ENCODE results near the gene RASSF1.

RASSF1 gene

DNA sequence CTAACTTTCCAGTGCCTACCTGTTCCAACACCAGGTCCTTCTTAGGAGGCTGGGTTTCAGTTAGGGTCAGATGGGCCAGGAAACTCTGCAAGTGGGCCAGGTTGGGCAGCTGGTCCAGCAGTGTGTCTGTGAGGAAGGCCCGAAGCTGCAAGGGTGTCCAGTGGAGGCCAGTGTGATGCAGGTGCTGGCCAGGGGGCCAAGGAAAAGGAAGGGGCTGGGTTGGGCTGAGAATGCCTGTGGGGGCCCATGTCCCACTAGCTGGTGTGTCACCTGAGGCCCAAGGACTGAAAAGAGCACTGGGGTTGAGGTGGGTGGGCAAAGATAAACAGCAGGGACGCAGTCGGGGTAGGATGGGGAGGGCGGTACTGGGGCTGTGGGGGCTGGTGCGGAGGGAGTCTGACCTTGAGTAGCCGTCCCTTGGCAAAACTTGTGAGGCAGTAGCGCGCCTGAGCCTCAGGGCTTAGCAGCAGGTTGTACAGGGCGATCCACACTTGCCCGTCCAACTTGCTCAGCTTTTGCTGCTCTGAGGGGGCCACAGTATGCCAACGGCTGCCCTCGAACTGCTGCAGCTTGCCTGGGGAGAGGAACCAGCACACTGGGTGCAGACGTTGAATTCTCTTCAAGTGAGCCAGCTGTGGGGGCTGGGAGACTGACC lies 1.5 kb upstream of the RASSF1 start:
- no peak for DNase-seq

DNA sequence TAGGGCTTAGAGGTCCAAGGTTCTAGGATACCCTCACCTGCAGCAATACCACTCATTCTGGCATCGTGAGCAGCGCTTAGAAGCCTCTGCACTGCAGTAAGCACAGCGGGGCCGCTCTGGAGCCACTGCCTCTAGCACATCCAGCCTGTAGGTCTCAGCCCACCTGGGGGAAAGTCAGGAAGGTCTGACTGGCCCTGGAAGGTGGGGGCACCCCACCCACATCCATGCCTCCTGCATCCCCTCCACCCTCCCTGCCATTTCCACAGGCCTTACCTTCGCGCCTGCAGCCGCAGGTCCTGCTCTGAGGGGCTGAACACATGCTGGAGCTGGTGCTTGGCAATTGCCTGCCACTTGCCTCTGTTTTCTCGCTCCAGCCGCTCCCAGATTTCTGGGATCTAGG lies 901 bp upstream of the RASSF1 start:
- no peak for DNase-seq

DNA sequence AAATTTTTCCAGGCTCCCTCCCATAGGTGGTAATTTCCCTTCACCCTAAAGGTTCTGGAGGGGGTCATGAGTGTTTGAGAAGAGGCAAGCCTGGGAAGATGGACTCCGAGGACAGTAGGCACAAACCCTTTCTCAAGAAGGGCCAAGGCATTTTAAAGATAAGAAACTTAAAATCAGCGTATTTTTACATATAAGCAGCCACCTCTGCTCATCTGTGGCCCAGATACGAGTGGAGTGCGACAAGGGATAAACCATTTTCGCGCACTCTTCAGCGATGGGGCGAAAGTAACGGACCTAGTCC lies 539 bp downstream of the RASSF1 start:
- no peak for DNase-seq

DNA sequence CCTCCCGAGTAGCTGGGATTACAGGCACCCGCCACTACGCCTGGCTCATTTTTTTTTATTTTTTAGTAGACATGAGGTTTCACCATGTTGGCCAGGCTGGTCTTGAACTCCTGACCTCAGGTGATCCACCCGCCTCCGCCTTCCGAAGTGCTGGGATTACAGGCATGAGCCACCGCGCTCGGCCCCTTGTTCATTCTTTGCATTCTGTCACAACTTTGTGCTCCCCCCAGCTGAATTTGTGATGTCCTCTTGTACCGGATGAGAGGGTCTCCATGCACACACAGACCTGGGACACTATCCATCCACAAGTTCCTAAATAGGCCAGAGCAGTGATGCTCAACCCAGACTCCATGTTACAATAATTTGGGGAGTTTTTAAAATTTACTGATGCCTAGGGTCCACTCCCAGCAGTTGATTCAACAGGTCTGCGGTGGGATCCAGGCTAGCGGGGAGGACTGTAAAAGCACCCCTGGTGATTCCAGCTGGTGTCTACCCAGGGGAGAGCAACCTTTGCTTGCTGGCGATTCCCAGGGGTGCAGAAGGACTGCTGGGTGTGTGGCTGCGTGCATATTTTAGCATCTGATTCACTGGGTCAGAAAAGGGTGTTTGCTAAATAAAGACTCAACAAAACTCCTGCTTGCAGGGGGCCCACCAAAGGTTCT lies 1.0 kb downstream of the RASSF1 start:
- DNase-seq: no peak

DNA sequence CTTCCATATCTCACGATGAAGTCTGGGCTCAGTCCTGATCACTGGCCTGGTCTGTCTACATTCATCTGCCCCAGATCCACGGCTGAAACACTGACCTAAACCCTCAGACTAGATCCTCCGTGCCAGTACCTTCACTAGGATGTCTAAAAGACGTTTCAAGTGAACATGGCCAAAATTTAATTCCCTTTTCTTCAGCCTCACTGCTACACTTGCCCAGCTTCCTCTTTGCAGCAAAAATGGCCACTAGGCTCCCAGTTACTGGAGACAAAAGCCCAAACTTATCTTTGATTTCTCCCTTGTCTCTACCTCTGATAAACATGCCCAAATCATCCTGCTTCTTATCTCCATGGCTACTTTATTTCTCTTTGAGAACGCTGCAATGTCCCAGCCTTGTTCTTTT lies 1.7 kb downstream of the RASSF1 start:
- no peak for DNase-seq

DNA sequence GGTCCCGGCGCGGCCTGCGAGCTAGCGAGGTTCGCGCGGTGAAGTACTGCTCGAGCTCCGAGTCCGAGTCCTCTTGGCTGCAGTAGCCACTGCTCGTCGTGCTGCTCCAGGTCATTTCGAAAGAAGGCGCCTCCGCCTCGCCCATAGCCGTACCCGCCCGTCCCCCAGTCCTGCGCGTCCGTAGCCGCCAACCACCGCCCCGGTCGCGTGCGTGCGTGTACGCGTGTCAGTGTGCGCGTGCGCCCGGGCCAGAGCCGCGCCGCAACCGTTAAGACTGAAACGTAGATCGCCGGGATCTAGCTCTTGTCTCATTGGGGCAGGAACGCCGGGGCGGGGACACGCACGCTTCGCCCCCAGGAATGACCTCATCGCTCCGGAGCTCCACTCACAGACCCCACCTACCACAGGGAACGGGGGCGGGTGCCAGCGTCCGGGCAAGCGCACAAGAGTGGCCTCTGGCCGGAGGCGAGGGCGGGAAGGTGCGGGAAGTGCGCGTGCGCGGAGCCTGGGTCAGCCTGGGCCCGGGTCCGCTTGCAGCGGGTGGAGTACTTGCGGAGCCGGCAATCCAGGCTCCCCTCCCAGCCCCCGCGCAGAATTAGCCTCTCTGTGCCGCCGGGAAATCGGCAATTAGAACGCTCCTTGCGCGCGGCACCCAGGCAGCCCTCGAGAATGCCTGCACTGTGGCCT lies 3.3 kb downstream of the RASSF1 start:
- DNase-seq: peak; percentile 90

DNA sequence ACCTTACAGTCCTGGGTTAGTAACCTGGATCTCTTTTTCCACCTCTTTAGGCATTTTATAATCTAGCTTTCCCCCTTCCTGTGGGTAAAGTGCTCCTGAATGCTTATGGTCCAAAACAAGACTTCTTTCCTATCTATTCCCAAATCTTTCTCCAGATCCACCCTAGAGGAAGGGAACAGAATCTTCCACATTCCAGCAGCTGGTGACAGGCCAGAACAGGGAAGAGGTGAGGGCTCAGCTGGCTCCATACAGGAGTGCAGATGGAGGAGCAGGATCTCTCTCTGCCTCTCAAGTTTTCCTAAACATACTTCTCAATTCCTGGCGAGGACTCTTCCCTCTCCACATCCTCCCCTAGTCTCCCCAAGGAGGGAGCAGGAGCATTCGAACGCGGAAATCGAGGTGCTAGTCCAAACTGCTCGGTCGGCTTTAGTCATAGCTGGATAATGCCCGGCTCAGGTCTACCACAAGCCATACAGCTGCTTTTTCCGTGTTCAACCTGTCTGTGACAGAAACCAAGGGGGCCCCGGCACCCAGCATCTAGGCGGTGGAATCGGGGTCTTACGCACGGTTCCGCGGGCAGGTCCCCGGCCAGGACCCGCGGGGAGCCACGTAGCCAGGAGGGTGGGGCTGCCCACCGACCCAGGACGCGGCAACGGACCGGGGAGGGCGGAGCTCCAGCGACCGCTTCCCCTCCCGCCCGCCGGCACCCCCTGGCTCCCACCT lies 4.0 kb downstream of the RASSF1 start:
- DNase-seq: no peak

DNA sequence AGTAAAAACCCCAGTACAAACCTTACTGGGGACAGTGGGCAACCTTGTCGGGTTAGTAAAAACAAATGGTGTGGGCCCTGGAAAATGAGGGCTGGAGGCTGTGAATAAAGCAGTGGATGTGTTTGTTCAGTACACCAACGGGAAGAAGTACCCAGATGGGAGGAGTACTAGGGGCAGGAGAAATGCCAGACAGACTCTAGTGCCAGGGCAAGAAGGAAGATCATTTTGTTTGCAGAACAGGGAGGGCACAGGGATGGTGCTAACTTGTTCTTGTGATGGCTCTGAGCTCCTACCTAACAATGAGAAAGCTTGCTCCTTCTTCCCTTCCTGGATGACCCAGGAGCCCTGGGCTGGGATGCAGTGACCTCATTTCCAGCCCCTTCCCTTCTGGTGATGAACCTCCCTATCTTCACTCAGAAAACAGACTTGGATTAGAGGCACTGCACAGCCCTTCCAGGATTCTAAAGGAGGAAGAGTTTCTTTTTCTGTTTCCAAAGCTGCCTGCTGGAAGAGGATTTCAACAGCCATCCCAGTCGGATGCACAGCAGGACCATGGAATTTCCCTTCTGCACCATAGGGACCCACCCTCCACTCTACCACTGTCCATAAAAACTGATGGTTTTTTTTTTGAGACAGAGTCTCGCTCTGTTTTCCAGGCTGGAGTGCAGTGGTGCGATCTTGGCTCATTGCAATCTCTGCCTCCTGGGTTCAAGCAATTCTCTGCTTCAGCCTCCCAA lies 6.1 kb downstream of the RASSF1 start:
- no peak for DNase-seq

DNA sequence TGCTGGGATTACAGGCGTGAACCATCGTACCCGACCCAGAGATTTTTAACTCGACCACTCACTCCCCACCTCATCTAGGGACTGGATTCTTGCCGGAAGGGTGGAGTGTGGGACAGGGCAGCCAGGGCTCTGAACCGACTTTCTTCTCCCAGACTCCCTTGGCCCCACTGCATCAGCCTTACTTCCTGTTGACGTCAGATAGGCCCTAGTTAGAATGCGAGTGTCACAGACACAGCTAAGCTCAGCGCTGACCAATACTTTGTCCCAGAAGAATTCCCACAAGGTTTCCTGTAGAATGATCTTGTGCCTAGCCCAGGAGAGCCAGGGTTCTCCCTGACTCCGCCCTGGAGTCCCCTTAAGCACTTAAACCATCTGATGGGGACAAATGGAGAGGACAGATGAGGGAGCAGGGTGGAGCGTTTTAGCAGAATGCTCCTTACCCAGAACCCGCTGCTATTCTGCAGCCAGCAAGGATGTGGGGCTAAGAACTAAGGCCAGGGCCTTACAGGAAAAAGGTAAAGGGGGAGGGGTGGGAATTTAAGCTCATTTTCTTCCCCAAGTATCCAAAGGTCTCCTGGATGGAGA lies 6.8 kb downstream of the RASSF1 start:
- no peak for DNase-seq

DNA sequence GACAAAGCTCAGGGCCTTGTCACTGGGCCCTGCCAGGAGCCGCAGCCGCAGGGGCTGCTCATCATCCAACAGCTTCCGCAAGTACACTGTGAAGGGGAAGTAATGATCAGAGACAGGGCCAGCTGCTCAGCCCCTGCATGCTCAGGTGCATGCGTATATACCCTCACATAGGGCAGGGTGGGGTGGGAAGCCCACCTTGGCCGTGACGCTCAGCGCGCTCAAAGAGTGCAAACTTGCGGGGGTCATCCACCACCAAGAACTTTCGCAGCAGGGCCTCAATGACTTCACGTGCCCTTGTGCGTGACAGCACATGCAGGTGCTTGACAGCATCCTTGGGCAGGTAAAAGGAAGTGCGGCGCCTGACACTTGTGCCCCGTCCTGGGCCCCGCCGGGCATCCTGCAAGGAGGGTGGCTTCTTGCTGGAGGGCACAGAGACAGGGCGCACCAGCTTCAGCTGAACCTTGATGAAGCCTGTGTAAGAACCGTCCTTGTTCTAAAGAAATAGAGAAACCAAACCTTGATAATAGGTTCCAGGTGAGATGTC lies 9.2 kb downstream of the RASSF1 start:
- DNase-seq: no peak

DNA sequence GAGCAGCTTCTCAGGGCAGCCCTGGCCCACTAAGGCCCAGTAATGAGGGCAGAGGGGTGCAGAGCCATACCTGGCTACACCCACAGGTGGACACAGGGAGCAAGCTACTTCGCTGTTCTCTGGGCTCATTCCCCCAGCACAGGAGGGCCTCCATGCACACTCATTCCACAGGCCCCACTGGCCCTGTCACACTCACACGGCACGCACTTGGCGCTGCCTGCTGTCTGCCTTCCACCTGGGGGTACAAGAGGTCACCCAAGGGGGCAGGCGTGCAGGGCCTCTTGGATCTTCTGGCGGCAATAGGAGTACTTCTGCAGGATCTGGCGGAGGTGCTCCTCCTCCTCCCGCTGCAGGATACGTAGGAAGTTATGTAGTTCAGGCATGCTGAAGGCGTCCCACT lies 10.3 kb downstream of the RASSF1 start:
- DNase-seq: no peak

DNA sequence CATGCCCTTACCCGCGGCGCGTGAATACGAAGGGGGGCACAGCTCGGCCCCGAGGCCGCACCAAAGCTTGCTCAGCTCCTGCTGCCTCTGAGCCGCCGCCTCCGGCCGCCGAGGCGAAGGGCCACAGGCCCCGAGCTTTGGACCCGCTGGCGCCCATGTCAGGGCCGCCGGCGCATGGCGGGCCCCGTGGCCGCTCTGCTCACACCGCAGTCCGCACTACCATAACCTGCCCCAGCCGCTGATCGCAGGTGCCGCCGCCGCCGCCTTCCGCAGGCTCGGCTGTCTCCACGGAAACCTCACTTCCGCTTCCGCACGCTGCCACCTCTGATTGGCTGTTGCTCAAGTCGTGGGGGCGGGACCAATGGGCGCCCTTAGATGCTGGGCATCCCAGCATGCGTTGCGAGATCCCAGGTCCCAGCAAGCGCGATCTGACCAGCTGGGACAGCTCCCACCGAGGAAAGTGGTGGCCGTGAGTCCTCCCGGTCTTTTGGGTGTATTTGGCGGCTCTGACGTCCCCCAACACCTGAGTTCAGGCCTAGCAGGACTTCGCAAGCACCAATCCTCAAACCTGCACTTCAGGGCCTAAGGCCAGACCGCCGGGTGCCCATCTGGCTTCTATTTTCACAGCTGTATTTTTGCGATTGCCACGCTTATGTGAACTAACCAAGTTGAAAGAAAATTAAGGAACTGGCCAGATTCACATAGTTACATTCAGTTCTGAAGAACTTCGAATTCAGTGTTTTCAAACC lies 12.5 kb downstream of the RASSF1 start, which contains the start of gene TUSC2:
Gene TUSC2 (minus strand): TSS at position 281 of the 749 bp plus-strand sequence. CDS start 124 bp downstream, at position 157.
- peak; percentile 90 for DNase-seq

DNA sequence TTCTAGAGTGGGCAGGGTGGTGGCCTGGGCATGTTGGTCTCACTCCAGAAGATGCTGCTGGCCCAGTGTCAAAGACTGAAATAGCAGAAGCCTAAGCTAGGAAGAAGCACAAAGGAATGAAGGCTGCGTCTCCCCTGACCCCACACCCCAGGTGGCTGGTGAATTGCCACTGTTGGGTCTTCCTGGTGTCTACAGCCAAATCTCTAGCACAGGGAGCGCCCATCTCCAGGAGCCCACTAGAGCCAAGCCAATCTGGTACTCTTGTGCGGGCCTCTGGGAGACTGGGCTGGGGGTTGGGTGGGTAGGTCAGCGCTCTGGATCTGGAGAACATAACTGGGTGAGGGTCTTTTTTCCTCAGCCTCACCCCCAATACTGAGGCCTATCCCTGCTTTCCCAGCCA lies 13.5 kb downstream of the RASSF1 start:
- no peak for DNase-seq

DNA sequence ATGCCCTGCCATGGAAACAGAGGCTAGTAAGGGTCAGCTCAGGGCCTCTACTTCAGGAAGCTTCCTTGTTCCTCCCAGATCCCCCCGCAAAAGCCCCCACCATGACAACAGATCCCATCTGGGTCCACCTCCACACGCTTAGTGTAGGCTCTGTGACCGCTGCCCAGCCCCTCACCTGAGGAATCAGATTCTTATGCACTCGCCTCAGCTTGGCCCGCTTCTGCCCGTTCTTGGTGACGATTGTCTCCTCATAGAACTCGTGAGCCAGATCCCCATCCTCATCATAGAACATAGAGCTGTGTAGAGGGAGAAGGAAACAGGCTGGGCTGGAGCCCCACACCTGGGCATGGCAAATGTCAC lies 14.5 kb downstream of the RASSF1 start:
- no peak for DNase-seq

DNA sequence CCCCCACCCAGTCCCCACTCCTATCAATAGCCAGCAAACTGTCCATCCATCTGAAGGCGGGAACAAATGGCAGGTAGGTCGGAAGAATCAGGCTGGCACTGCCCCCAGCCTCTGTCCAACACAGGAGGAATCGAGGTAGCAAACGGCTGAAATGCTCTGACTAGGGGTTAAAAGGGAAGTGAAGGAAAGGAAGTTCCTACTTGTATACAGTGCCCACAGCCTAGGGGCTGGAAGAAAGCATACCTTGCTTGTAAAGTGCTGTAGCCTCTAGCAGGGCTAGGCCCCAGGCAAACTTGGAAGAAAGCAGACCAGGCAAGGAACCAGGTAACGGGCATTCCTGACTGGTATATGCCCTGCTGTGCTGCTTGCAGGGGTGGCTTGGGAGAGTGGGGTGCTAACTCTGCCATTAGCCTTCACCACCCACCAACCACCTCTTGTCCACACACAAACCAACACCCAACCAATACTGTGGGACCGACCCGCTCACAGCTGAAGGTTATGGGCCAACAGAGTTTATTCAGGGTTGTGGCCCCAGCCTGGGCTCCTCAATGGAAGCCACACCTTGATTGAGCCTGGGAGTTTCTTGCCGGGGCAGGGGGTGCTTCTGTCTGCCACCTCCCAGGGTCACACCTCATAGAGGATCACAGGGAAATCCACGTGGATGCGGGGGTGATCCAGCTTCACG lies 15.0 kb downstream of the RASSF1 start:
- DNase-seq: no peak

DNA sequence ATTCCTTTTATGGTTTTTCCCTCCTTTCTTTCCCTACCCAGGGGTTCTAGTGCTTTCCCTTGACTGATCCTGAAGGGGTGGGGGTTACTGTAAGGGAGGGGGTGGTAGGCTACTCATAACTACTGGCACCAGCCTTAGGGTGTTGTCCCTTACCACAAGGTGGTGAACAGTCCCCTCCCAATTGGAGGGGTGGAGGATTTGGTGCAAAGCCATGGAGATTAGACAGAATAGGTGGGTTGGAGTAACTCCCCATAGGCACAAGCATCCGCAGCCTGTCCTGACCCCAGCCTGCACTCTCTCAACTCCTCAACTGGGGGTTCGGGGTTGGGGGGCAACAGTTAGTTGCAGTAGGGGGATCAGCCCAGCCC lies 15.5 kb downstream of the RASSF1 start:
- no peak for DNase-seq

DNA sequence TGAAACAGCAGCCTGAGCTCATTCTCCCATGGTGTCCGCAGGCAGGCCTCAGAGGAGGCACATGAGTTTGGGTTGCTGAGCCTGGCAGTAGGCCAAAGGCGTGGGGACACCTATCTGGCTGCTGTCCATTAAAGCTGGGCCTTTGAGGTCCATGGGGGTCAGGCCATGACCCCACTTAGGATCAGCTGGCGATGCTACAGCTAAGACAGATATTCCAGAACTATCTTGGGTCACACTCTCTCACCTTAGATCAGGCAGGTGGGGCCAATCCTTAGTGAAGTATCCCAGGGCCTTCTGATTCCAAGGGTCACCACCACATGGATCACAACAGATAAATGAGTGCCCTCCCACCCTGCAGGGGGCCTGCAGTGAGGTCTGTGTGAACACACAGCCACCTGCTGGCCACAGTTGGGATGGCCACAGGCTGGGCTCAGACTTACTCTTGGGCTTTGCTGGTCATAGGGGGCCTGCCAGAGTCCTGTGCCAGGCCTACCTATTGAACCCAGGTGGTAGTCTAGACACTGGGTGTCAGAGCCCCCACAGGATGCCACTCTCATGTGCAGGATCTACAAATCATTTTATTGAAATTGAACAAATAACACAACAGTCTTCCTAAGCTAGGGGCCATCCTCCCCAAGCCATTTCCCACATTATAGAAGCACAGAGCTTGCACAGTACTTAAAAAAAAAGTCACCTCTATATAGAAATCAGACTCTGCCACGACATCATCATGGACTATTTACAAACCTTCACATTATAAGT lies 16.1 kb downstream of the RASSF1 start:
- DNase-seq: peak; percentile 53

DNA sequence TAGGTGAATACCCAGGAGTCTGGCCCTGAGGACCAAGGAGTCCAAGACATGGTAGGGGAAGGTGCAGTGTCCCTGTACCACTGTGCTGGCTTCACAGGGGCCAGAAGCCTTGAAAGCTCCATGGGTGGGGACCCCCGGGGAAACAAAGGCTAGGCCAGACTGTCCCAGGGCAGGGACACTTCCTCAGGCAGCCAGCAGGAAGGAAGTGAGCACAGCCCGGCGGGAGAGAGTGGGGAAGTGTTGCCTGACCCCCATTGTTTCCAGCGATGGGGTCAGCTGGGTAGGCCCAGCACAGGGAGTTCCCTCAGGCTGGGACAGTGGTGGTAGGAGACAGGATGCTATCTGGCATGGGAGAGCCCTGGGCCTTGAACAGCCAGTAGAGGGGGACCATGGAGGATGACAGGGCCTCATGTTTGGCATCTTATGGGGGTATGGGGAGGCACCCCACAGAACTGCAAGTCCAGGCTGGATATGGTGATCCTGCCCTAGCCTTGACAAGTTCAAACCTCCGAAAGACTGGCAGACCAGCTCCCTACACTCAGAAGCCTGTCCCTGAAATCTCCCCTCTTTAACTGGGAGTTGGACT lies 16.9 kb downstream of the RASSF1 start:
- DNase-seq: no peak

DNA sequence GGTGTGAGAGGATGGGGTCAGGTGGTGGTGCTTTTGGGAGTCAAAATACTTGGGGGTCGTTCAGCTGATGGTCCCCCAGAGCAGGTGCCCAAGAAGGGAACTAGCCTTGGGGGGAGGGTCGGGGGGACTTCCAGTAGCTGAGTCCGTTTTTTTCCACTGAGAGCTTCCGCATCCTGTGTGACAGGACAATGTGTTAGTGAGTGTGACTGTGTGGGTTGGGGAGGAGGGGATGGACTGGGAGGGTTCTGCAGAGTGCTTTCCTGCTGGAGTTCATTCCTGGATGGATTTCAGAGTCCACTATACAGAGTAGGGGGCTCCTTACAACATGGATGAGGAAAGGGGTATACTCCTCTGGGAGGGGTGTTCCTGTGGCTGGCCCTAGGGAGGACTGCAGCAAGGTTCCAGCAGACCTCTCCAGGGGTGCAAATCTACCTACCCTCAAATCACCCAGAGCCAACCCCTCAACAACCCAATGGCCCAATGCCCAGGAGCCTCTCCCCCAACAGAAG lies 17.5 kb downstream of the RASSF1 start:
- no peak for DNase-seq
